T47D (cell line): Measurements from ENCODE around the gene GRK5.

Experiments
- DNase-seq, 2 experiments: peaks; one replicate each; pipeline versions ENCODE4 v3.0.0 to v3.0.0-alpha.2; 2011 to 2012; ENCODE audit warnings: low read depth in 1 of 2, low spot score in 1 of 2
- JUND ChIP-seq: IDR thresholded peaks from 2 replicates; pipeline ENCODE4 v1.6.1; 2012; ENCODE audit warnings: low read depth
- in situ Hi-C: cut with HindIII; loops from 2 replicates; pipeline ENCODE4 v1.10.0; 2016; ENCODE audit warnings: low sequenced_read_pairs, low pct_unique_long_range_greater_than_20kb

The GRK5 gene

GRCh38 chr10:119310806-119311205 lies 103.4 kb downstream of the GRK5 start:
- in situ Hi-C loops, result no loop called here
- DNase-seq, result no peak
- TF ChIP-seq JUND, result no peak

GRCh38 chr10:119312241-119312640 lies 104.9 kb downstream of the GRK5 start:
- in situ Hi-C loops, result no loop called here
- TF ChIP-seq JUND, result no peak
- DNase-seq, result no peak

- no peak for DNase-seq
- TF ChIP-seq JUND, result no peak
- in situ Hi-C loops, result no loop called here
Observed at GRCh38 chr10:119313024-119313423, 105.7 kb downstream of the GRK5 start.

GRCh38 chr10:119313644-119314043 lies 106.3 kb downstream of the GRK5 start:
- TF ChIP-seq JUND, result no peak
- no peak for DNase-seq
- in situ Hi-C loops, result no loop called here

GRCh38 chr10:119314061-119314460 lies 106.7 kb downstream of the GRK5 start:
- TF ChIP-seq JUND, result no peak
- DNase-seq, result no peak
- in situ Hi-C loops, result no loop called here

- no peak for TF ChIP-seq JUND
- no peak for DNase-seq
- in situ Hi-C loops, result no loop called here
Observed at GRCh38 chr10:119314486-119314885, 107.1 kb downstream of the GRK5 start.

GRCh38 chr10:119315128-119316001 lies 108.0 kb downstream of the GRK5 start:
- TF ChIP-seq JUND, result no peak
- no peak for DNase-seq
- in situ Hi-C loops, result no loop called here

GRCh38 chr10:119316002-119316358 lies 108.6 kb downstream of the GRK5 start:
- no peak for DNase-seq
- TF ChIP-seq JUND, result no peak
- in situ Hi-C loops, result no loop called here

GRCh38 chr10:119316729-119317097 lies 109.3 kb downstream of the GRK5 start:
- in situ Hi-C loops, result no loop called here
- no peak for DNase-seq
- no peak for TF ChIP-seq JUND

- in situ Hi-C loops, result no loop called here
- no peak for DNase-seq
- no peak for TF ChIP-seq JUND
Observed at GRCh38 chr10:119318411-119319160, 111.2 kb downstream of the GRK5 start.

GRCh38 chr10:119319161-119319919 lies 112.0 kb downstream of the GRK5 start:
- DNase-seq, result peak in 1 of 2 experiments; percentile 12
- in situ Hi-C loops, result no loop called here
- TF ChIP-seq JUND, result no peak

GRCh38 chr10:119319920-119320258 lies 112.5 kb downstream of the GRK5 start:
- in situ Hi-C loops, result no loop called here
- DNase-seq, result no peak
- no peak for TF ChIP-seq JUND

GRCh38 chr10:119320981-119321380 lies 113.6 kb downstream of the GRK5 start:
- DNase-seq, result no peak
- in situ Hi-C loops, result no loop called here
- TF ChIP-seq JUND, result no peak
